ENCODE results near the gene CAMK2G.
"Not testable (repeated sequence)": the region's sequence is repeated elsewhere in the genome, so short reads cannot be mapped to it uniquely, and the experiment has no call there.

CAMK2G gene

DNA sequence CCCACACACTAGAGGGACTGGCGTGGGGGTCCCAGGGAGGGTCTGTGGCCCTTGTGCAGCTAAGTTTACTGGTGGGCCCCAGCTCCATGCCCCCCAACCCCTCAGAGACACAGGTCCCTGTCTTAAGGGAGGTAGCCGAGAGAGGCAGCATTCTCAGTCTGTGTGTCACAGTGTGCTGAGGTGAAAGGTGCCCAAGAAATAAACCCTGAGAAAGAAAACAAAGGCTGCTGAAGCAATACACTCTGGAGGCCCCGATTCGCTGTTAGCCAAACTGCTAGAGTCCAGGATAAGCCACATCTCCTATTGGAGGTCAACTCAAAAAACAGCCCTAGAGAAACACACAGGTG is 34.3 kb downstream of the CAMK2G start:
- no peak for DNase-seq (ENCODE audit: low read depth in 2 of 2)

DNA sequence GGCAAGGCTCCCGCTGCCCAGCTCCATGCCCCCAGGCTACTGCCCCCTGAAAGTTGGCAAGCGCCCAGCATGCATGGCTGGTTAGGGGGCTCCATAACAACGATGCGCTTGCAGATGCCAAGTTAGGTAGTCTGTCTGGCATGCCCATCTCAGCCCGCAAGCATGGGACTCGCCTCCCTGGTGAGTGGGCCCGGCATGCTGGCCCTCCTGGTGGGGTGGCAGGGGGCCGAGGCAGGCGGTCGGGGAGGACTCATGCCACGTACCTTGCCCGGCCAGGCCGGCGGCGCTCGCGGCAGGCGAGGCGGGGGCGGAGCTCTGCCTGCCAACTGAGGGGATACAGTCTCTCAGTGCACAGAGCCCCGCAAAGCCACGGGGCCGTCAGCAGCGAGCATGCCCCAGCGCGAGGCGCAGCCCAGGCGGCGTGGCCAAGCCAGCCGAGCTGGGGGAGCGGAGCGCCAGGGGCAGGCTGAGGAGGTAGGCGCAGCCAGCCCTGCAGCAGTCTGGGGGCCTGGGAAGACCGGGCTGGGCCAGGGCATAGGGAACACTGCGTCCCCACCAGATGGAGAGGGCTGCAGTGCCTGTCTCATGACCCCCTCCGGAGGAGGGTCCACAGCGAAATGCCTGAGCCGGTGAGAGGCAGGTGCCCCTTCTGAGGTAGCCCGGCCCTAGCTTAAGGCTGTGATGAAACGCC is 34.9 kb downstream of the CAMK2G start:
- DNase-seq (ENCODE audit: low read depth in 2 of 2) = no peak

- no peak for DNase-seq (ENCODE audit: low read depth in 2 of 2)
Observed at GRCh38 chr10:73838827-73839226, 35.5 kb downstream of the CAMK2G start.

DNA sequence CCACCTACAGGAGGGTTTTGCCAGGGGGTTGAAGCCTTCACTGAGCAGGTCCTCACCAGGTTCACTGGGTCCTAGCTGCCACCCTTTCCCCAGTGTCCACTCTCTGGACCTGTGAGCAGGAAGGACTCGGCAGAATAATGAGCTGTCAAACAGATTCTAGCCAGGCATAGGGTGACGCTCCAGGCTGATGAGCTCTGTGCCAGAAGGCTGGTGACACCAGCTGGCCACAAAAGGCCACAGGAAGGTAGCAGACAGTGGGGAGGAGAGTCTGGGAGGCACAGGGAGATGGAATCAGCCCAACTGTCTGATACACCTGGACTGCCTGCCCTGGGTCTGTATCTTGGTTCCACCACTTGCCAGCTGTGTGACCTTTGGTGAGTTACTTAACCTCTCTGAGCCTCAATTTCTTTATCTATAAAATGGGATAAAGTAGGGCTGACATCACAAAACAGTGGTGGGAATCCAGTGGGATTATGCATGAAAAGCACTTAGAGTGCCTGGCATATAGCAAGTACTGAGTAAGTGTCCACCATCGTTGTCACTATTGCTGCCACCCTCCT is 36.3 kb downstream of the CAMK2G start:
- DNase-seq (ENCODE audit: low read depth in 2 of 2) = no peak

DNA sequence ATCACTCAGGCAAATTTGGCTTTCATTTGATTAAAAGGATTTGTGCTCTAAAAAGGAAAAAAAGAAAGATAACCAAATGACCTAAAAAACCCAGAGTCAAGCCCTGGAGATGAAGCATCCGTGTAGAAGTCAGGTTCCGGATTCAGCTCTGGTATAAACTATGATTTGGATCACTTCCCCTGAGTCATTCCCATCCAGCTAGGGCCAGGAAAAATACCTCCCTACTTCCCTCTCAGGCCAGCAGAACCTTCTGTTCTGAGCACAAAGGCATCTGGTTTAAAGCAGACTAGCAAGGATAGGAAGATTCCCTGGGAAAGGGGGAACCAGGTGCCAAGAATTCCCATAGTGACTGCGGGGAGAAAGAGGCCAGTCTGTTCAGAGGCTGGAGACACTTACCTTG is 37.3 kb downstream of the CAMK2G start:
- no peak for DNase-seq (ENCODE audit: low read depth in 2 of 2)

DNA sequence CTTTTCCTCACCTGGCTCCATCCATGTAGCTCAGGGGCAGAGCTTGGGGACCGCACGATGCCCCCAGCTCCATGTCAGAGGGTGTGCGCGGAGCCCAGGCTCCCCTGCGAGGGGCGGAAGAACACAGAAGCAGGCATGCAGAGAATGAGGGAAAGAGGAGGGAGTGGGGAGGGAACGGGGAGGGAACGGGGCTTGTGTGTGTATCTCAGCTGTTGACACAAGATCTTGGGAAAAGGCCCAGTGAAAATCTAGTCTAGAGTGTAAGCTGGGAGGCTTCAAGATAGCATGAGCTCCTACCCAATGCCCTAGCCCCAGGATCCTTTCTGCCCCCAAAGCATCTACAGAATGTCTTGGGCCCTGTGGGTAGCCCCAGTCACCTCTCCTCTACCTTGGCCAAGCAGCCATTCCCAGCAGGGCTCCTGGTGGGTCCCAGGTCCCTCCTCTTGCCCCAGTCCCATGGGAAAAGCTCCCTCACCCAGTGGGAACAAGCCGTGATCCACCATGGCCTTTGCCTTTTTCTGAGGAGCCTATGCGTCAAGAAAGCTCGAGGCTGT is 37.9 kb downstream of the CAMK2G start:
- no peak for DNase-seq (ENCODE audit: low read depth in 2 of 2)

- DNase-seq (ENCODE audit: low read depth in 2 of 2) = not testable (repeated sequence)
Observed at GRCh38 chr10:73829090-73829489, 45.3 kb downstream of the CAMK2G start.

GRCh38 chr10:73828161-73828560 is 46.2 kb downstream of the CAMK2G start:
- DNase-seq (ENCODE audit: low read depth in 2 of 2) = no peak

- DNase-seq (ENCODE audit: low read depth in 2 of 2) = no peak
Observed at GRCh38 chr10:73827346-73828089, 46.8 kb downstream of the CAMK2G start.

DNA sequence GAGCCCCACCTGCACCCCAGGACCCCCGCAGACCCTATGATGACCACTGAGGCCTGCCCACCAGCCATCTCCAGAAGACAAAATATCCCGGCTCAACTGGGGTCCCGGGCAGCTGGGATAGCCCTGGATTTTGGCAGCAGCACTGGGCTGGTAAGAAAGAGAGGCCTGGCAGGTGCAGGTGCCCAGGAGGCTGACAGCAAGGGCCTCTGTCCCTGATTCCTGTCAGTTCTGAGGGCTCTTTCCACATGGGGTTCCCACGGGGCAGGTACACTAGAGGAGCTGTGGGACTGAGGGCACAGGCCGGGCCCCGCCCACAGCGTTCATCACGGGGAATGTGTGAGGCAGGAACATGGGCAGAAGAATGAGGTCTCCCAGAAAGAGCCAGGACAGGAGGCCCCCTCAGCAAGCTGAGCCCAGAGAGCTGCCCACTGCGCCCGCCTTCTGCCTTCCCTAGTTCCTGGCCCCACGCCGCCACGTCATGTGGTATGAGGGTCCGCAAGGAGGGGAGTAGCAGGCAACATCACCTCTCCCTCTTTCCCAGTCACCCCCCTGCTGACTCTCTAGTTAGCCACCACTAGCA is 50.1 kb downstream of the CAMK2G start:
- DNase-seq (ENCODE audit: low read depth in 2 of 2) = no peak

DNA sequence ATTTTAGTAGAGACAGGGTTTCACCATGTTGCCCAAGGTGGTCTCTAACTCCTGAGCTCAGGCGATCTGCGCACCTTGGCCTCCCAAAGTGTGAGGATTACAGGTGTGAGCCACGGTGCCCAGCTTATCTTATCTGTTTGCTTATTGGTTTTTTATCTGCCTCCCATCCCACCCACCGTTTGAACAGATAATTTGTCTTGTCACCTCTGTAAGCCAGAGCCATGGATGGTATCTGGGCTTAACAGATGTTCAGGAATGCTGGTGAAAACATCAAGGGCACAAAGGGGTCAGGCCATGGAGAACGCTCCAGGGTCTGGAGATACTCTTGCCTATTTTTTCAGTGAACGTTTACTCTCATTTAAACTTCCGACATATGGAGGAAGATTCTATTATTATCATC is 51.0 kb downstream of the CAMK2G start:
- no peak for DNase-seq (ENCODE audit: low read depth in 2 of 2)

GRCh38 chr10:73819513-73820093 is 54.8 kb downstream of the CAMK2G start:
- no peak for DNase-seq (ENCODE audit: low read depth in 2 of 2)

GRCh38 chr10:73819081-73819480 is 55.3 kb downstream of the CAMK2G start:
- no peak for DNase-seq (ENCODE audit: low read depth in 2 of 2)

- DNase-seq (ENCODE audit: low read depth in 2 of 2) = no peak
Observed at GRCh38 chr10:73818402-73818801, 56.0 kb downstream of the CAMK2G start.

GRCh38 chr10:73817826-73818225 is 56.5 kb downstream of the CAMK2G start:
- DNase-seq (ENCODE audit: low read depth in 2 of 2) = no peak

GRCh38 chr10:73816917-73817729 is 57.2 kb downstream of the CAMK2G start:
- no peak for DNase-seq (ENCODE audit: low read depth in 2 of 2)

DNA sequence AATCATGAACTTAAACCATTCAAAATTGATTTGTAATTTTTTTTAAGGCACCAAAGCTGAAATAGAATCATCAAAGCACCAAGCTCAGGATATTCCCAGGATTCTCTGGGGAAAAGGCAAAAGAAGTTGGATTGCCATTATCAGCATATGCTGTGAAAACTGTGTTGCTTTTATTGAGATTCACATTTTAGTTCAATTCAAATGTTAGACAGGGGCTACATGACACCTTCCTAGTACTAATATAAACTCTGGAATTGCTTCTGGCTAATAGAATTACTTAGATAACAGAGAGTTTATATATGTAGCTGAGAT is 58.7 kb downstream of the CAMK2G start:
- no peak for DNase-seq (ENCODE audit: low read depth in 2 of 2)

DNA sequence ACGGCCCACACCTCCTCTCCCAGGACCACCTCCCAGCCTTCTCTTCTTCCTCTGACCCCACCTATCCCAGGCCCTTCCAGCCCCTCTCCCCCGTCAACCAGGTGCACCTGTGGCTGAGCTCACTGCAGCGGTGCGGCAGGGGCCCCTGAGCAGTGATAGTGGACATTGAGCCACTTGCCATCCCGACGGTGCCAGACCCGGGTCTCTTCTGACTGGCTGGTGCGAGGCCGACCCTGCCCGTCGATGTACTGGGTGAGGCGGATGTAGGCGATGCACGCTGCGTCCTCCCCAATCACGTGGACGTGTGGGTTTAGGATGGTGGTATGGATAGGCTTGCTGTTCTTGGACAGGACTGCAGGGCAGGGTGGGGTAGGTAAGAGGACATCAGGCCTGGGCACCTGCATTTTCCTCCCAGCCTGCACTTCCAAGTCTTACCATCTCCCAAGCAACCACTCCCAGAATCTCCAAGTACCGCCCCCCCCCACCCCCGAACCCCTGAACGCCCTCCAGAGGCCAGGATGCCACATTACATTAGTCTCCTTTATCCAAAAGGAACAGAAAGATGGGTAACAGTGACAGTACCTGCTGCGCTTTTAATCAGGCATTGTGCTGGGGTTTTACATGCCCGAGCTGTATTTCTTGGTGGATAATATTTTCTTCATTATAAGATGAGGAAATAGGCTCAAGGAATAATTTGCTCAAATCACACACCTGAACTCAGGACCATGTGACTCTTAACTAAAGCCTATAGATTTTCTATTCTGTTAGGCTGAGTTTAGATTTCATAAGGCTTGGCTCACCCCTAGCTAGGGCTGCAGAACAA is 59.2 kb downstream of the CAMK2G start:
- DNase-seq (ENCODE audit: low read depth in 2 of 2) = no peak

- no peak for DNase-seq (ENCODE audit: low read depth in 2 of 2)
Observed at GRCh38 chr10:73814276-73814895, 60.0 kb downstream of the CAMK2G start.

DNA sequence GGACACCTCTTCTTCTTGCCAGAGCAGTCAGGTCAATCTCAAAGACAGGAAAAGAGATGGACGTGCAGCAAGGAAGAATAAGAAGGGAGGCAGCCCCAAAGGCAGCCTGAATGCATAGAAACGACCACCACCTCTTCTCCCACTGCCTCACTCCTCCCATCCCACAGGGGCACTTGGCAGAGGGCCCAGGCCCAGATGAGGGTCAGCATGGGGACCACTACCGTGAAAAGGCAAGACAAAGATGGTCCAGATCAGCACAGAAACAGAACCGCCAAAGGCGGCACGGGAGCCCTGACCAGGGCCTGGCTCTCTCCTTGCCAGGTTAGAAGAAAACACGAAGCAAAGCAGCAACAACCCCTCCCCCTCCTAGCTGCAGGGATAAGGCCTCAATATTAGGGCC is 61.0 kb downstream of the CAMK2G start:
- DNase-seq (ENCODE audit: low read depth in 2 of 2) = no peak
